Activated naive CD8-positive, alpha-beta T cell treated with anti-CD3 and anti-CD28 coated beads, Interleukin-2, amount 10 ng/mL, durations not matched to agents 7 days and 5 days (primary cell): ENCODE data around the gene RUNX1. TPM values are rescaled to one million over a fixed set of nuclear protein-coding genes. Genes with fewer than 3 reads are reported as not detected.
A peak's percentile ranks its signal among the peaks of the same experiment; 100 is the strongest.

Experiments
- ATAC-seq: fragments of 150-1000 bp; cut with Tn5 transposase; one replicate; pipeline ENCODE4 v1.10.0; 2021; ENCODE audit warnings: low read depth, moderate library complexity
- POLR2A ChIA-PET: fragments of 350-600 bp; sonication (Branson Sonifier 250); formaldehyde crosslinking; loops from one replicate; lab custom pipeline; 2021; ENCODE audit warnings: antibody characterized with exemption; lab: Charles Lee
- DNase-seq: peaks from one replicate; pipeline ENCODE4 v3.0.0; 2021
- H3K27ac Mint-ChIP-seq: one replicate; pipeline ENCODE4 v1.8.0; 2022; ENCODE audit warnings: mild to moderate bottlenecking, mixed read lengths
- H3K27me3 Mint-ChIP-seq: one replicate; pipeline ENCODE4 v1.8.0; 2022; ENCODE audit warnings: mild to moderate bottlenecking, moderate library complexity, mixed read lengths
- H3K36me3 Mint-ChIP-seq: one replicate; pipeline ENCODE4 v1.8.0; 2021; ENCODE audit warnings: mild to moderate bottlenecking, mixed read lengths
- H3K4me1 Mint-ChIP-seq: one replicate; pipeline ENCODE4 v1.8.0; 2021; ENCODE audit warnings: mixed read lengths
- H3K4me3 Mint-ChIP-seq: one replicate; pipeline ENCODE4 v1.8.0; 2022; ENCODE audit warnings: mild to moderate bottlenecking, moderate library complexity, mixed read lengths
- H3K9me3 Mint-ChIP-seq: one replicate; pipeline ENCODE4 v1.8.0; 2021; ENCODE audit warnings: mixed read lengths
- total RNA-seq, 2 experiments: library from RNA; stranded (reverse); gene quantifications; one replicate each; pipeline ENCODE4 v1.2.3, GENCODE V29; 2021

RUNX1 gene
- total RNA-seq, 2 experiments from 2014 or later = 23.0 to 29.7 TPM

- ATAC-seq (no peak), DNase-seq (no peak)
- H3K4me3 Mint-ChIP-seq = no peak overlapping the region
- no peaks in the 10 kb centered on the region for H3K27me3 Mint-ChIP-seq
- H3K27ac Mint-ChIP-seq = no peak overlapping the region
- POLR2A ChIA-PET = no interaction called here
- H3K9me3 Mint-ChIP-seq = no peaks in the 10 kb centered on the region
- peaks cover 10% of the 10 kb centered on the region for H3K36me3 Mint-ChIP-seq
- peaks cover 19% of the 10 kb centered on the region for H3K4me1 Mint-ChIP-seq
Observed at GRCh38 chr21:34836933-34837505, 212.1 kb downstream of the RUNX1 start.

DNA sequence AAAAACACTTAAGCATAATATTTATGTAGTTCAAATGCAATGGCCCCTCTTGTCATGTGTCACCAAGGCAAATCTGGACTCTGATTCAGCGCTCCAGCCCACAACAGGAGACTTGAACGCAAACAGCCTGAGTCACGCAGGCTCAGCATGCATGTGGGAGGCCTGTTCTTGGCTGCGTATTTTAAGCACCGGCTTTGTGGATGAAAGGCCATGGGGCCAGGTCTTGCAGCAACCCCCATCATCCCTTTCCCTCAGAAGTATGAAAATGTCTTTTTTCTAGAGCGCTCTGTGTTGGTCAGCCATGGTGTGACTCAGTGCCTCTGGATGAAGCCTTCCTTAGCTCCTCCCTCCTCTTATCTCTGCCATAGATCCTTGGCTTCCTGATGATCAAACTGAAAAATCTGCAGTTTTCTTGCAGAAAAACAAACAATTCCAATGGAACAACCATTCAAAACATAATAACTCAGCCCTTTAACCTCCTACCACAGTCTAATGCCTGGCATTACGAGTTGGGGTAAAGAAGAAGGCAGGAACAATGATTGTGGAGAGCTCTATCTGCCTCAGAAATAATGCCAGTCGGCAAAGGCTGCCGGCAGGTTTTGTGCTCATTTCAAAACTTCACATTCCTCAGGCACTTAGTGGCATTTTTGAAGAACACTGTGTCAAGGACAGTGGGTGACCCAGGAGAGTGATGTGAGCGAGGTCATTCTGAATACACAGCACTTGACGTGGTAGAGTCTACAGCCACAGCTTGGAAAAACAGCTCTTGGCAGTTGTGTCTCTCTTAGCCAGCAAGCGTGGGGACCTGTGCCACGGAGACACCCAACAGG is 212.8 kb downstream of the RUNX1 start:
- H3K4me1 Mint-ChIP-seq = peaks cover 19% of the 10 kb centered on the region
- H3K4me3 Mint-ChIP-seq = no peak overlapping the region
- H3K27ac Mint-ChIP-seq = no peak overlapping the region

DNA sequence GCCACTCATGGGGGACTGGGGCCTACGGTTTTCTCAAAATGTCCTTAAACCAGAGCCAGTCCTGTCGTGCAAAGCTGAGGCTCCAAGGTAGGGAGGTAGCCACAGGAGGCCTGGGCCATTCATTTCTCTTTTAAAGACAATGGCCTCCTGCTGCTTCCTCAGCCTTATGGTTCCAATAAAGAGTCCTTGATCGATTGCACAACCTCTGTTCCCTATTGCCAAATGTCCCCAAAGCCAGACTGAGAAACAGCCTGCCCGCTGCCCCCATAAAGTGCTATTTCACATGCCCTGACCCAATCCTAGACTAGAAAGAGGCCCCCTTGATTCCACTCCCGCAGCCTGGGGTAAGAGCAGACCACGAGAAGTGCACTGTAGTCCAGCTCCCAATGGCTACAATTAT is 213.6 kb downstream of the RUNX1 start:
- no peak overlapping the region for H3K27ac Mint-ChIP-seq

More for the DNA sequence above, 212.8 kb downstream of the RUNX1 start:
- DNase-seq (no peak), ATAC-seq (no peak)
- Mint-ChIP-seq H3K36me3 (peaks cover 9% of the 10 kb centered on the region), H3K9me3 (no peaks in the 10 kb centered on the region), H3K27me3 (no peaks in the 10 kb centered on the region)
- POLR2A ChIA-PET = no interaction called here

GRCh38 chr21:34834852-34835501 is 214.1 kb downstream of the RUNX1 start:
- H3K27me3 Mint-ChIP-seq = no peaks in the 10 kb centered on the region

More for the DNA sequence above, 213.6 kb downstream of the RUNX1 start:
- Mint-ChIP-seq H3K27me3 (no peaks in the 10 kb centered on the region), H3K9me3 (no peaks in the 10 kb centered on the region), H3K36me3 (peaks cover 15% of the 10 kb centered on the region), H3K4me1 (peaks cover 19% of the 10 kb centered on the region), H3K4me3 (no peak overlapping the region)
- ATAC-seq = no peak
- no peak for DNase-seq
- POLR2A ChIA-PET = no interaction called here

GRCh38 chr21:34834290-34834689 is 214.8 kb downstream of the RUNX1 start:
- Mint-ChIP-seq H3K4me3 (no peak overlapping the region), H3K27me3 (no peaks in the 10 kb centered on the region), H3K36me3 (peaks cover 19% of the 10 kb centered on the region), H3K27ac (no peak overlapping the region), H3K4me1 (peaks cover 19% of the 10 kb centered on the region), H3K9me3 (peaks cover 3% of the 10 kb centered on the region)
- no peak for DNase-seq
- no peak for ATAC-seq
- POLR2A ChIA-PET = no interaction called here

More at GRCh38 chr21:34834852-34835501, 214.1 kb downstream of the RUNX1 start:
- DNase-seq = peak; percentile 39
- H3K4me1 Mint-ChIP-seq = peaks cover 19% of the 10 kb centered on the region
- H3K36me3 Mint-ChIP-seq = peaks cover 15% of the 10 kb centered on the region
- no peaks in the 10 kb centered on the region for H3K9me3 Mint-ChIP-seq
- peak overlapping the region; percentile 56 for H3K27ac Mint-ChIP-seq
- H3K4me3 Mint-ChIP-seq = peak overlapping the region; percentile 8
- POLR2A ChIA-PET = no interaction called here
- peak; percentile 60 for ATAC-seq

DNA sequence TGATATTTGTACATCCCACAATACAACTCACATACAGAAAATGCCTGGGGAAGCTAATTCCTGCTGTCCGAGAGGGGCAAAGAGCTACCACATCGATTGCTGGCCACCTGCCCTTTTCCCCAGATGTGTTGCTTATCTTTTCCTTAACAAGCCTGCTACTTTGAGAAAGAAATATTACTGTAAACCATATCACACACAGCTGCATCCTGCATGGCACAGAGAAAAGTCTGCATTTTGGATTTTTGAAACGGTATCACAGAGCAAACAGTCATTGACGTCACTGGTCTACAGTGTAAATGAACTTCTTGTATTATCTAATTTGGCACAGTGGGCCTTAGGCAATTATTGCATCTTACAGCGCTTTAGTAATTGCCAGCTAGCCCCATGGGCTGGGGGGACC is 215.6 kb downstream of the RUNX1 start:
- H3K36me3 Mint-ChIP-seq = peaks cover 22% of the 10 kb centered on the region

DNA sequence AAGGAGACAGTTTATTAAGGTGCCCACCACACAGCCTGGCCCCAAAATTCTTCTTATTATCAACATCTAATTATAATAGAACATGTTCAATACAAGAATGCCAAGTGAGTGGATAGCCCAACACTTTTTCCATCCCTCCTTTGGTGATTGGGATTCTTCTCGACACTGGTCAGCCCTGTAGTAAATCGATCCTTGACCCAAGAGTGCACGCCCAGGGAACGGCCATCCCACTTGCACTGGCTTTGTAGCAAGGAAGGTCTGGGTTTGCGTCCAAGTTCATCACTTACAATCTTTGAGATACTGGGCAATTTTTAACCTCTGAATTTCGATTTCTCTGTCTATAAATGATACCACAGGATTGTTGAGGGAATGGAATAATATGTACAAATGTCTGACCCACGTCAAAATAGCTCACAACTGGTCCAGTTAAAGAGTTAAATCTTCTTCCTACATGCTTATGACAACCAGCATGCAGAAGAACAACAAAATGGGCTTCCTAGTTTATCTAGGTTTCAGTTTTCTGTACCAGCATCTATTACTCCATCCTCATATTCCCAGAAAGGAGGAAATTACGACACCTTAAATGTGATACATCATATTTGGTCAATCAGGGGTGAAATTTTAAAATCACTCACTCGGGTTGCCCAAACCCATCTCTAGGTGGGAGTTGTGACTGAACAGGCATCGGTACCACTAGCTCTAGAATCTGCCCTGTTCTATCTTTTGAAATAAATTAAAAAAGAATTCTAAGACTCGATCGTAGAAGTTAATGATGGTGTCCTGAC is 218.5 kb downstream of the RUNX1 start:
- POLR2A ChIA-PET = no interaction called here
- H3K4me1 Mint-ChIP-seq = peaks cover 11% of the 10 kb centered on the region
- H3K4me3 Mint-ChIP-seq = no peak overlapping the region
- H3K9me3 Mint-ChIP-seq = peaks cover 10% of the 10 kb centered on the region
- no peak for DNase-seq
- ATAC-seq = no peak
- peaks cover 32% of the 10 kb centered on the region for H3K36me3 Mint-ChIP-seq
- H3K27ac Mint-ChIP-seq = no peak overlapping the region
- H3K27me3 Mint-ChIP-seq = no peaks in the 10 kb centered on the region

More for the DNA sequence above, 215.6 kb downstream of the RUNX1 start:
- Mint-ChIP-seq H3K4me3 (no peak overlapping the region), H3K9me3 (peaks cover 3% of the 10 kb centered on the region), H3K27me3 (no peaks in the 10 kb centered on the region), H3K27ac (no peak overlapping the region), H3K4me1 (peaks cover 14% of the 10 kb centered on the region)
- POLR2A ChIA-PET = no interaction called here
- ATAC-seq (no peak), DNase-seq (no peak)

- no peak for DNase-seq
- no peak for ATAC-seq
- peaks cover 2% of the 10 kb centered on the region for H3K4me1 Mint-ChIP-seq
- H3K27me3 Mint-ChIP-seq = no peaks in the 10 kb centered on the region
- H3K9me3 Mint-ChIP-seq = peaks cover 18% of the 10 kb centered on the region
- peaks cover 36% of the 10 kb centered on the region for H3K36me3 Mint-ChIP-seq
- H3K4me3 Mint-ChIP-seq = no peak overlapping the region
- POLR2A ChIA-PET = no interaction called here
- H3K27ac Mint-ChIP-seq = no peak overlapping the region
Observed at GRCh38 chr21:34827445-34828235, 221.5 kb downstream of the RUNX1 start.

- POLR2A ChIA-PET = no interaction called here
Observed at GRCh38 chr21:34826836-34827235, 222.3 kb downstream of the RUNX1 start.

DNA sequence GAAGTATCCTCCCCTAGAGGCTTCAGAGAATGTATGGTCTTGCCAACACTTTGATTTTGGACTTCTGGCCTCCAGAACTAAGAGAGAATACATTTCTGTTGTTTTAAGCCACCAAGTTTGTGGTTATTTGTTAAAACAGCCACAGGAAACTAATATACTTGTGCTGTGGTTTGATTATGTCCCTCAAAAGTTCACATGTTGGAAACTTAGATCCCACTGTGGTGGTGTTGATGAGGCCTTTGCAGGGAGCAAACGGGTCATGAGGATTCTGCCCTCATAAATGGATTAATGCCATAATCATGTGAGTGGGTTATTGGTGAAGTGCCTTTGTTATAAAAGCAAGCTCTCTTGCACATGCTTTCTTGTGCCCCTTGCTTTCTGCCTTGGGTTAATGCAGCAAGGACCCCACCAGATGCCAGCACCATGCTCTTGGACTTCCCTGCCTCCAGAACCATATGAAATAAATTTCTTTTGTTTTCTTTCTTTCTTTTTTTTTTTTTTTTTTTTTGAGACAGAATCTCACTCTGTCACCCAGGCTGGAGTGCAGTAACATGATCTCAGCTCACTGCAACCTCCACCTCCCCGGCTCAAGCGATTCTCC is 223.1 kb downstream of the RUNX1 start:
- H3K27me3 Mint-ChIP-seq = no peaks in the 10 kb centered on the region
- POLR2A ChIA-PET = interaction anchor here (0.7 kb wide), 1 partner anchor 16 kb away, joined by 3 read pairs; no protein-coding TSS in a partner anchor
- DNase-seq = no peak
- H3K4me1 Mint-ChIP-seq = peaks cover 2% of the 10 kb centered on the region
- no peak overlapping the region for H3K4me3 Mint-ChIP-seq
- peaks cover 29% of the 10 kb centered on the region for H3K36me3 Mint-ChIP-seq
- no peak for ATAC-seq
- no peak overlapping the region for H3K27ac Mint-ChIP-seq
- H3K9me3 Mint-ChIP-seq = peaks cover 18% of the 10 kb centered on the region

More at GRCh38 chr21:34826836-34827235, 222.3 kb downstream of the RUNX1 start:
- Mint-ChIP-seq H3K27me3 (no peaks in the 10 kb centered on the region), H3K4me3 (no peak overlapping the region), H3K4me1 (peaks cover 2% of the 10 kb centered on the region), H3K36me3 (peaks cover 31% of the 10 kb centered on the region), H3K9me3 (peaks cover 18% of the 10 kb centered on the region), H3K27ac (no peak overlapping the region)
- DNase-seq = no peak
- ATAC-seq = no peak

DNA sequence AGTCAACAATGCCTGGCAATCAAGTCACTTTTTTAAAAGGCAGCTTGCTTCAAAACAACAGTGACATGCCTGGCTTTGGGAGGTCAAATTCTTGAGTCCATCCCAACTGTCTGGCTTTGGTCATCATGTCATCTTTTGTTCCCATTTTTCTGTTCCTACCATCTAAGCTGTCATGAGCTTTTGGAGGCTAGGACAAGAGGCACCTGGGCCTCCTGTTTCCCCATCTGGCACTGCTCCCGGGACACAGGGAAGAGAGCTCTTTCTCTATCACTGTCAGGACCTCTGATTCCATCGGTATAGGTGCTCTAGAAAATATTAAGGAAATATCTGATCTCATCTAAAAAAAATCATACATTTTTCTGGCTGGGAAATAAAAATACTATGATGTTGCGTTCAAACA is 224.0 kb downstream of the RUNX1 start:
- Mint-ChIP-seq H3K36me3 (peaks cover 26% of the 10 kb centered on the region), H3K27ac (no peak overlapping the region)

GRCh38 chr21:34824314-34824713 is 224.8 kb downstream of the RUNX1 start:
- H3K36me3 Mint-ChIP-seq = peaks cover 21% of the 10 kb centered on the region
- peaks cover 14% of the 10 kb centered on the region for H3K9me3 Mint-ChIP-seq
- no peak for ATAC-seq
- H3K4me1 Mint-ChIP-seq = peaks cover 4% of the 10 kb centered on the region
- POLR2A ChIA-PET = no interaction called here
- H3K27me3 Mint-ChIP-seq = no peaks in the 10 kb centered on the region
- no peak for DNase-seq
- H3K27ac Mint-ChIP-seq = no peak overlapping the region
- no peak overlapping the region for H3K4me3 Mint-ChIP-seq

More for the DNA sequence above, 224.0 kb downstream of the RUNX1 start:
- Mint-ChIP-seq H3K4me1 (peaks cover 3% of the 10 kb centered on the region), H3K27me3 (no peaks in the 10 kb centered on the region), H3K4me3 (no peak overlapping the region), H3K9me3 (peaks cover 18% of the 10 kb centered on the region)
- POLR2A ChIA-PET = no interaction called here
- no peak for ATAC-seq
- DNase-seq = no peak
